Spleen (tissue), 11 donors: ENCODE measurements around the gene SAMD15. TPM values are rescaled to one million over a fixed set of nuclear protein-coding genes. Genes with fewer than 3 reads are reported as not detected.

ENCODE experiments used
- DNase-seq: peaks from one replicate; pipeline ENCODE4 v3.0.0-alpha.2; 2020
- H3K27ac ChIP-seq, 8 donors: fragments of 200-600 bp; sonication (generic) in 7 of 8; 1 replicate in 4 of 8; 2 replicates in 4 of 8; pipeline versions ENCODE4 v1.5.0 to v1.8.0; 2016 to 2021; ENCODE audit warnings: inconsistent platforms in 4 of 8, mild to moderate bottlenecking in 4 of 8, moderate library complexity in 1 of 8
- H3K27me3 ChIP-seq, 7 donors: fragments of 200-600 bp; sonication (generic) in 6 of 7; replicated peaks in 1 of 7; 1 replicate in 4 of 7; 2 replicates in 3 of 7; pipeline versions ENCODE4 v1.5.0 to v1.8.0; 2016 to 2021; ENCODE audit warnings: inconsistent platforms in 3 of 7, mild to moderate bottlenecking in 1 of 7
- H3K36me3 ChIP-seq, 6 donors: fragments of 200-600 bp; sonication (generic) in 5 of 6; 1 replicate in 4 of 6; 2 replicates in 2 of 6; pipeline versions ENCODE4 v1.5.0 to v1.8.0; 2016 to 2021; ENCODE audit warnings: inconsistent platforms in 2 of 6
- H3K4me1 ChIP-seq, 6 donors: fragments of 200-600 bp; sonication (generic) in 5 of 6; 1 replicate in 3 of 6; 2 replicates in 3 of 6; pipeline versions ENCODE4 v1.5.0 to v1.8.0; 2016 to 2021; ENCODE audit warnings: inconsistent platforms in 3 of 6
- H3K4me3 ChIP-seq, 8 donors: fragments of 200-600 bp; sonication (generic) in 7 of 8; 1 replicate in 4 of 8; 2 replicates in 4 of 8; pipeline versions ENCODE4 v1.5.0 to v1.8.0; 2016 to 2021; ENCODE audit warnings: inconsistent platforms in 4 of 8, mild to moderate bottlenecking in 4 of 8, moderate library complexity in 2 of 8
- H3K9me3 ChIP-seq, 8 donors: fragments of 200-600 bp; sonication (generic) in 7 of 8; 1 replicate in 4 of 8; 2 replicates in 4 of 8; pipeline versions ENCODE4 v1.5.0 to v1.8.0; 2016 to 2021; ENCODE audit warnings: inconsistent platforms in 4 of 8
- POLR2A ChIP-seq, 3 donors: fragments of 450-650 bp; IDR thresholded peaks; one replicate each; pipeline ENCODE4 v1.5.1; 2017; ENCODE audit warnings: antibody characterized with exemption in 3 of 3, mild to moderate bottlenecking in 1 of 3
- POLR2AphosphoS5 ChIP-seq, 3 donors: sonication (generic); formaldehyde crosslinking; IDR thresholded peaks; one replicate each; pipeline ENCODE4 v1.5.1; 2017; ENCODE audit warnings: antibody characterized with exemption in 3 of 3
- WGBS, 5 donors: extraction: QIAGEN DNeasy Blood & Tissue Kit in 3 of 5; methylation state at CpG; one replicate each; pipeline versions ENCODE4 v1.1.5 to v1.1.7; 2013 to 2018; 5-methylcytosine and 5-hydroxymethylcytosine counted together
- intact Hi-C: fragments of 100-400 bp; cut with DNase I; formaldehyde crosslinking; loops from one replicate; pipeline ENCODE4 v1.15.0; 2023; ENCODE audit warnings: low total_unique reads
- polyA plus RNA-seq, 3 donors: library from polyadenylated mRNA; stranded (reverse); fragments of 200-250 nt; gene quantifications; one replicate each; pipeline ENCODE4 v1.2.1, GENCODE V29; 2013
- total RNA-seq, 7 donors: library from RNA; depleted of rRNA in 3 of 7; stranded (reverse); fragments of >200 nt in 3 of 7; fragmentation: NEBNext Ultra II Directional in 4 of 7; extraction: Animal tissue kit (Norgen Biotek cat#: 25700) in 4 of 7; gene quantifications; one replicate each; pipeline versions ENCODE4 v1.1.0 to v1.2.1, GENCODE V29; 2016 to 2021
- TF ChIP-seq, protein P1 (sequence below), 11 experiments: fragments of 200-600 bp in 7 of 11; fragments of 450-650 bp in 4 of 11; sonication (generic) in 4 of 11; IDR thresholded peaks in 8 of 11; conservative IDR thresholded peaks in 3 of 11; 1 replicate in 7 of 11; 2 replicates in 4 of 11; pipeline versions ENCODE4 v1.4.0 to v1.8.0; 2016 to 2021; ENCODE audit warnings: antibody characterized with exemption in 11 of 11, inconsistent platforms in 4 of 11, mild to moderate bottlenecking in 1 of 11
- donor health status: healthy with polysubstance abuse.
- donor health status: DM: no; HTN: no; CAD: no; lungs with moderate emphysema.
- donor health status: DM: no; HTN: no; CAD: no.
- donor health status: Bipolar disorder and iron deficiency.
- donor health status: healthy.
- donor health status: DM: no; HTN: no; CAD: no.
- donor health status: DM: yes; HTN: yes; CAD: no.

The SAMD15 gene
- total and polyA plus RNA-seq, 10 donors: 0.15 to 1.7 (median 0.79) TPM; not detected in 1

DNA sequence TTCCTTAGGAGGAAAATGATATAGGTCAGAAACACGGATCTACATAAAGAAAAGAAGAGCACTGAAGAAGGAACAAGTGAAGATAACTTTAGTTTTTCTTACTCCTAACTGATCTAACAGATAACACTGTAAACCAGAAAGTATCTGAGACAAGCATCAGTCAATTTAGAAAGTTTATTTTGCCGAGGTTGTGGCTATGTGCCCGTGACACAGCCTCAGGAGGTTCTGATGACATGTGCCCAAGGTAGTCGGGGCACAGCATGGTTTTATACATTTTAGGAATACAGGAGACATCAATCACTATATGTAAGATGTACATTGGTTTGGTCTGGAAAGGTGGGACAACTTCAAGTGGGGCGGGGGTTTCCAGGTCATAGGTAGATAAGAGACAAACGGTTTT is 23.0 kb downstream of the SAMD15 start:
- no peaks in the 10 kb centered on the region for H3K4me1 ChIP-seq
- intact Hi-C loops: no loop called here
- DNase-seq: no peak
- no peak overlapping the region for H3K4me3 ChIP-seq
- no peaks in the 10 kb centered on the region for H3K9me3 ChIP-seq
- H3K36me3 ChIP-seq: no peaks in the 10 kb centered on the region
- H3K27me3 ChIP-seq: no peaks in the 10 kb centered on the region
- H3K27ac ChIP-seq: no peak overlapping the region
- whole genome bisulfite sequencing, 5 donors: 84 to 94% (median 92%) methylated on average over 6 of the region's 6 CpGs
- TF ChIP-seq POLR2AphosphoS5 (IDR thresholded peaks at IDR 0.05) (no peak), POLR2A (IDR thresholded peaks at IDR 0.05) (no peak)
- TF ChIP-seq, protein P1, sequence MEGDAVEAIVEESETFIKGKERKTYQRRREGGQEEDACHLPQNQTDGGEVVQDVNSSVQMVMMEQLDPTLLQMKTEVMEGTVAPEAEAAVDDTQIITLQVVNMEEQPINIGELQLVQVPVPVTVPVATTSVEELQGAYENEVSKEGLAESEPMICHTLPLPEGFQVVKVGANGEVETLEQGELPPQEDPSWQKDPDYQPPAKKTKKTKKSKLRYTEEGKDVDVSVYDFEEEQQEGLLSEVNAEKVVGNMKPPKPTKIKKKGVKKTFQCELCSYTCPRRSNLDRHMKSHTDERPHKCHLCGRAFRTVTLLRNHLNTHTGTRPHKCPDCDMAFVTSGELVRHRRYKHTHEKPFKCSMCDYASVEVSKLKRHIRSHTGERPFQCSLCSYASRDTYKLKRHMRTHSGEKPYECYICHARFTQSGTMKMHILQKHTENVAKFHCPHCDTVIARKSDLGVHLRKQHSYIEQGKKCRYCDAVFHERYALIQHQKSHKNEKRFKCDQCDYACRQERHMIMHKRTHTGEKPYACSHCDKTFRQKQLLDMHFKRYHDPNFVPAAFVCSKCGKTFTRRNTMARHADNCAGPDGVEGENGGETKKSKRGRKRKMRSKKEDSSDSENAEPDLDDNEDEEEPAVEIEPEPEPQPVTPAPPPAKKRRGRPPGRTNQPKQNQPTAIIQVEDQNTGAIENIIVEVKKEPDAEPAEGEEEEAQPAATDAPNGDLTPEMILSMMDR (IDR thresholded peaks at IDR 0.05 in 8 of 11, conservative IDR thresholded peaks at IDR 0.05 in 3 of 11): no peak

DNA sequence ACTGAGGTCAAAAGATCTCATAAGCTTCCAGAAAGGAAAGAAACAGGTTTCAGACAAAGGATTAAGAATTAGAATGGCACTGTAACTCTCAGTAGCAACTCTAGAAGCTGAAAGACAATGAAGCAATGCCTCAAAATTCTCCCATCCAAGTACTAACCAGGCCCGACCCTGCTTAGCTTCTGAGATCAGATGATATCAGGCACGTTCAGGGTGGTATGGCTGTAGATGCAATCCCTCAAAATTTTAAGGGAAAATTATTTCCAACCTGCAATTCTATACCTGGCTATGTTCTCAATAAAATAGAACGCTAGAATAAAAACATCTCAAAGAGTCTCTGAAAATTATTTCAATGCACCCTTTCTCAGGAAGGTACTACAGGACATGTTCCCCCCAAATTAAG is 26.6 kb downstream of the SAMD15 start:
- peaks cover 0 to 22% (median 2%) of the 10 kb centered on the region in 6 donors for H3K4me1 ChIP-seq
- TF ChIP-seq POLR2A (IDR thresholded peaks at IDR 0.05) (no peak), POLR2AphosphoS5 (IDR thresholded peaks at IDR 0.05) (no peak)
- TF ChIP-seq, protein P1 (IDR thresholded peaks at IDR 0.05 in 8 of 11, conservative IDR thresholded peaks at IDR 0.05 in 3 of 11): no peak
- WGBS, 5 donors: 88 to 93% (median 90%) methylated on average over 3 of the region's 3 CpGs
- no peak for DNase-seq
- intact Hi-C loops: no loop called here
- H3K4me3 ChIP-seq: no peak overlapping the region
- no peaks in the 10 kb centered on the region for H3K36me3 ChIP-seq
- H3K27ac ChIP-seq: no peak overlapping the region
- H3K27me3 ChIP-seq: no peaks in the 10 kb centered on the region
- H3K9me3 ChIP-seq: no peaks in the 10 kb centered on the region

DNA sequence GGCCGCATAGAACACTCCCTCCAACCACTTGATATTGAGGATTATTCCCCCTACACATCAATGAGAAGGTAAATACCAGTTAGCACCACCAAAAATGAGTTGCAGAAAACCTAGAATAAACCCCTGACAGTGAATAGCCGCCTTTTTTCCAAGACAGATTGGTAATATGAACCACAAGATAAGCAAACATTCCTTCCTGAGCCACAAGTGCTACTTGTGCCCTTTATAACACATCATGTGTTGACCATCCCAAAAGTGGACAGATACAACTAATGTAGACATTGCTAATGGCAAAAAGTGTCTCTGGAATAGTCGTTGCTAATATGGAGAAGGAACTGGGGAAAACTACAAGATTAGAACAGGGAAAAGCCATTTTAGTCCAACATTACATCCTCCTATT is 28.9 kb downstream of the SAMD15 start:
- intact Hi-C loops: no loop called here
- DNase-seq: no peak
- Histone ChIP-seq H3K4me1 (peaks cover 0 to 22% (median 2%) of the 10 kb centered on the region in 6 donors), H3K27me3 (no peaks in the 10 kb centered on the region), H3K36me3 (no peaks in the 10 kb centered on the region), H3K9me3 (no peaks in the 10 kb centered on the region), H3K27ac (peak overlapping the region in 4 of 8 donors; percentile 65 to 91 (median 84)), H3K4me3 (no peak overlapping the region)
- WGBS, 5 donors: 43 to 57% (median 51%) methylated on average over 3 of the region's 3 CpGs
- TF ChIP-seq, protein P1 (IDR thresholded peaks at IDR 0.05 in 8 of 11, conservative IDR thresholded peaks at IDR 0.05 in 3 of 11): no peak
- no peak for TF ChIP-seq POLR2A (IDR thresholded peaks at IDR 0.05)
- no peak for TF ChIP-seq POLR2AphosphoS5 (IDR thresholded peaks at IDR 0.05)

DNA sequence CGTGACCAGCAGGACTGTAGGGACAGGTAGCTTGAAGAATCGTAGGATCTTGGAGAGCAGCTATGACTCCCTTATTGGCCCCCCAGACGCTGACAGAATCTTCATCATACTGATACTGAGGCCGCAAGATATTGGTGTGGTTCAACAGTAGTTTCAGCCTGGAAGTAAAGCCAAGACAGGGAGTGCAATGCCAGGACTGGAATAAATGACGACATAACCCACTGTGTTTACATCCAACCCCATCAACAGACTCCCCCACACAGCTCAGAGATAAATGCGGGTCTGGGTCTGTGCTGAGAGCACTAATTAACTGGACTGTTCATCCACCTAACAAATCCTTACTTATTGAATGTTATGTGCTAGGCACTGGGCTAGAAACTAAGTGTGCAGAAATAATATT is 29.5 kb downstream of the SAMD15 start:
- WGBS, 5 donors: 30 to 40% (median 35%) methylated on average over 6 of the region's 6 CpGs
- Histone ChIP-seq H3K36me3 (no peaks in the 10 kb centered on the region), H3K9me3 (no peaks in the 10 kb centered on the region), H3K27ac (peak overlapping the region in 7 of 8 donors; percentile 32 to 91 (median 80)), H3K4me3 (peak overlapping the region in 1 of 8 donors; percentile 36), H3K4me1 (peaks cover 0 to 22% (median 2%) of the 10 kb centered on the region in 6 donors), H3K27me3 (no peaks in the 10 kb centered on the region)
- TF ChIP-seq POLR2A (IDR thresholded peaks at IDR 0.05): no peak
- TF ChIP-seq, protein P1 (IDR thresholded peaks at IDR 0.05 in 8 of 11, conservative IDR thresholded peaks at IDR 0.05 in 3 of 11): no peak
- no peak for TF ChIP-seq POLR2AphosphoS5 (IDR thresholded peaks at IDR 0.05)
- intact Hi-C loops: no loop called here
- no peak for DNase-seq
